Stimulated activated CD4-positive, alpha-beta T cell treated with anti-CD3 and anti-CD28 coated beads, TNF-alpha, amount 100 ng/mL, for 24 hours (primary cell): ENCODE results near the gene KCNQ1OT1.

Experiments used
- DNase-seq, 3 experiments: peaks; one replicate each; pipeline ENCODE4 v3.0.0-alpha.2; 2020; ENCODE audit warnings: low read depth in 3 of 3

Gene KCNQ1OT1

DNA sequence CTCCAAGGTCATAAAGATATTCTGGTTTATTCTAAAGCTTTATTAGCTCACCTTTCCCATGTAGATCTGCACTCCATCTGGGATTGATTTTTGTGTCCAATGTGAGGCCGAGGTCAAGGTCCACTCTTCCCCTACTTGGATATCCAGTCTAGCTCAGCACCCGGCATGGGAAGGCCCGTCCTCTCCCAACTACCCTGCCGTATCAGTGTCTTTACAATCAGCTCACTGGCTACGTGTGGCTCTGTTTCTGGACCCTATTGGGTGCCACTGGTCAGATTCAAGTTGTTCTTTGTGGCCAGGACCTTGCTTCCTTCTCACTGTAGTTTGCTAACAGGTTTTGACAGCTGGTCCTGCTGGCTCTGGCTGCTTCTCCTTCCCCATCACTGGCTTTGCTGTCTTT lies 30.9 kb downstream of the KCNQ1OT1 start:
- no peak for DNase-seq

DNA sequence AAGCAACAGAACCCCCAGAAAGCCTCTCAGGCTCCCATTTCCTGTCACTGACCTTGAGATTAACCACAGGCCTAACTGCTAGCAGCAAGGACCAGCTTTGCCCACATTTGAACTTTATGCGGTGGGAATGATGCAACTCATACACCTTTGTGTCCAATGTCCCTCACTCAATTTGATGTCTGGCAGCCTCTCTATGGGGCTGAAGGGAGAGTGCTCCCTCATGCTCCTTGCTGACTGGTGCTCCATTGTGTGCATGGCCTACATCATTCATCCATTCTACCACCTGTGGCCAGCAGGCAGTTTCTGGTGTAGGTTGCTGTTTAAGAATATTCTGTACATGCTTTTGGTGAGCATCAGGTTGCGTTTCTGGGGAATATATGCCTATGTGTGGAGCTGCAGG lies 31.9 kb downstream of the KCNQ1OT1 start:
- DNase-seq, result no peak

DNA sequence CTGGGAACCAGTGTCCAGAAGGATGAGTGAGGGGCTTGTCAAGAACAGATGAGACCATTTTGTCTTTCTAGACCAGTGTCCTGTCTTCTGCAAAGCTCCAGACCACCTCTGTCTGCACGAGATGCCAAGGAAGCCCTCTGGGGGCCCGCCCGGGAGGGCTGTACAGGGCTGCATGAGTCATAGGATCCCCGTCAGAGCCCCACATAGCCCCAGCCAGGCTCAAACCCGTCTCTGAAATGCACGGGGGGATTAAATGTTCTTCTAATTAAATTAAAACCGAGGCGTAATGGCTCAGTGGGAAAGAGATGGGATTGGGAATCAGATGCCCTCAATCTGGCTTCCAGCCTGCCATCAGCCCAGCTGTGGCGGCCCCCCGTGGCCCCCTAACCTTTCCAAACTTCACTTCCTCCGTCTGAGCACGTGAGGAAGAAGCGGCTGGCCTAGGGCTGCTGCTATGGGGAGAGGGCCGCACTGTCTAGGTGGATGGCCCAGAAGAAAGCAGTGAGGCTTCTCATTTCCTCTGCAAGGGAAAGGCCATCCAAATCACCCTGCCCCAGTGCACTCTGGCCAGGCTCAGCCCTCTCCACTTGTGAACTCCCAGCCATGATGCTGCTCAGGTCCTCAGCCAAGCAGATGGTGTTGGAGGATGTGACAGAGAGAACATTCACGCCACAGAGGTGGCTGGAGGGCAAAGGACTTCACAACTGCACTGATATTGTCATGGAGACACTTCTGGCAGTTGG lies 32.8 kb downstream of the KCNQ1OT1 start:
- no peak for DNase-seq

DNA sequence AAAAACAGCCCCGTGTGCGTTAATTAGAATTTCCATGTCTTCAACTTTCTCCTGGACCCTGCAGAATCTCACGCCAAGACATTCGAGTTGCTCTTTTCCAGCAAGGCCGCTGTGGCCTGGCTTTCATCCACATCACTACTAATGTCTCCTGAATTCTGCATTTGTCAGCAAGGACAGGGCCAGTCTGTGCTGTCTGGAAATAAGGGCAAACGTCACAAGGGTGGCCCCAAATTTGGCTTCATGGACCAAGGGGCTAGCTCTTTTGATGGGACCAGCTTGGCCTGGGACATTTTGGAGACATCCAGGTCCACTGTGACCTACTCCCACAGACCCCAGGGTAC lies 33.4 kb downstream of the KCNQ1OT1 start:
- no peak for DNase-seq

DNA sequence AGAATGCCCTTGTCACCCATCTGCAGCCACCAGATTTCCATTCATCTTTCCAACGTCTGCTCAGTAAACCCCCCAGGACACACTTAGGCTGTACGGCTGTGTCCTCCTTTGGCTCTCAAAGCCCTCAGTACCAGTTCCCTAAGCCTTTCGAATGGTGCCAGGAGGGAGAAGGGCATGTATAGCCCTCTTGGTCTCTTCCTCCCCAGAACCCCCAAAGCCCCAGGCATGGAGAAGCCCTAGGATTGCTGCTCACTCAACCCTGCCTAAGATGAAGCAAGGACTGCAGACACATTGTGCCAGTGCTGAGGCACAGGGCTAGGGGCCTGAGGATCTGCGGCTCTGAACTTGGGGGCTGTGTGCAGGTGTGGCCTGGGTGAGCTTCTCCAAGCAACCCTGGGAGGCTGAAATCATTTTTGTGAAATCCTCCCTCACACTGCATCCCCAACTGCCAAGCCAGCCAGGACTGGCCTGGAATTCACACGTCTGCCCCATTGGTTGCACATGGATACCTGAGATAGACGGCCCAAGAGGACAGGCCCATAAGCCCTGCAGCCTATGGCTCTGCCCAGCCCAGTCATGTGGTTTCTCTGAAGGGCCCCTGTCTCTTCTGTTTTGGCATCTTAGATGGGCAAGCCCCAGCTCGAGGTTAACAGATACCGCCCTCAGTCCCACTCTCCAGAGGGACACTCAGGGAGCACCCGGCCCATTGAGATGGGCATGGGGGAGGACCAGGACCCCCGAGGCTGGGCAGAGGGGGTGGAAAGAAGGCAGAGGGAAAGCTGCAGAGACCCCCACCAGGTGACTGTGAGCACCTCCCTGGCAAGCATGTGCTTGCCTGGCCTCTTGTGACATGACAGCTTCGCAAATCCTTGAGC lies 34.0 kb downstream of the KCNQ1OT1 start:
- no peak for DNase-seq

DNA sequence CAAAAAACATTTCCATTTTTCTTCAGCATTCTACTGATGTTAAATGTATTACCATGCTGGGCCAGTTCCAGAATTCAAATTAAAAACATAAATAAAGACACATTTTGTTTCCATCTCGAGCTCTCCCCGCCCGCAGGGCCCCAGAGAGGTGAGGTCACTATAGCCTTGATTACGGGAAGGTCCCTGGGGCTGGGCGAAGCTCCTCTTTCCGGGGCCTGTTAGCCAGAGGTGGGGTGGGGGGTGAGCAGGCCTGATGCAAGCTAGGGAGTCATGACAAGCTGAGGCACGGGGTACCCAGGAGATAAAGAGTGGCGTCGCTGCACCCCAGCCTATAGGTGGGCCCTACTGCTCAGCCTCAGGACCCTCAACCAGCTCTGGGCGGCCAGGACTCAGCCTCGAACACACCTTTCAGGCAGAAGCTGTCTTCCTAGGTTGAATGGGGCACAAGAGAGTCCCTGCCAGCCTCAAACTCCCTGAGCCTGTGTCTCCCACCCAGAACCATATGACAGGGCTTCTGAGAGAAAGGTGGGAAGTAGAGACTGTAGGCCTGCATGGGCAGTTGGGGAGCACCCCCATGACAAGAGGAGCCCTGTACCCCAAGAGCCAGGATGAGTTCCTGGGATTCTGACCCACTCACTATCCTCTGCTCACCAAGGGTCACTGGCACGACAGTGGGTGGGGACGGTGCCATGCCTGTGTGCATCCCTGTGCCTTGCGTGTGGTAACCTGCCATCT lies 34.8 kb downstream of the KCNQ1OT1 start:
- no peak for DNase-seq

DNA sequence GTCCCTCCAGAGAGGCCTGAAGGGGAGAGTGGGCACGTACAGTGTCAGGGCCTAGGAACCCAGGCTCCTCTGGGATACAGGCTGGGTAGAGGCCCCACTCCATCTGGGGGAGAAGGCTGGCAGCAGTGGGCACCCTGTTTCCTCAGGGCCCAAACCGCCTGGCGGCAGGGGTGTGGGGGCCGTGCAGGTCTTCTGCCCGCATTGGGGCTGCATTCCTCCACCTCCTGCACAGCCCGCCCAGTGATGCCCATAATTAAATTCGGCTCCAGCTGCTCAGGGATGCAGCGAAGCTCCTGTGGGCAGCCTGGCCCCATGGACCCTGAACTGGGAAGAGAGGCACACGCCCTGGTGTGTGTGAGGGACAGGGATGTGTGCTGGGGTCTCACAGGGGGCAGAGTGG lies 35.4 kb downstream of the KCNQ1OT1 start:
- no peak for DNase-seq

DNA sequence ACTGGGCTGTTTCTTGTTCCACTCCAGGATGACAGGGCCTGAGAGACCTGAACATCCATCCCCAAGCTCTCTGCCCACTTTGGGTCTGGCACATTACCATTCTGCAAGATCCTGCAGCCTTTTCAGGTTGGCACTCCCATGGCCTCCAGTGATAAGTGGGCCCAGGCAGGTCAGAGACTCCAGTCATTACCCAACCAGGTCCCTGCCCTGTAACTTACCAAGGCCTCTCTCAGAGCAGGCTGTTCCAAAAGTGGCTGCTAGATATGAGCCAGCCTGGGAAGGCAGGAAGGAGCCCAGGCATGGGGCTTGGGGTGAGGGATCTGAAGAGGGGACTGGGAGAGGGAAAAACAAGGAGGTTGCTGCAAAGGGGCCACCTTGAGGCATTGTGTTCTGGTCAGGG lies 35.9 kb downstream of the KCNQ1OT1 start:
- DNase-seq, result no peak

DNA sequence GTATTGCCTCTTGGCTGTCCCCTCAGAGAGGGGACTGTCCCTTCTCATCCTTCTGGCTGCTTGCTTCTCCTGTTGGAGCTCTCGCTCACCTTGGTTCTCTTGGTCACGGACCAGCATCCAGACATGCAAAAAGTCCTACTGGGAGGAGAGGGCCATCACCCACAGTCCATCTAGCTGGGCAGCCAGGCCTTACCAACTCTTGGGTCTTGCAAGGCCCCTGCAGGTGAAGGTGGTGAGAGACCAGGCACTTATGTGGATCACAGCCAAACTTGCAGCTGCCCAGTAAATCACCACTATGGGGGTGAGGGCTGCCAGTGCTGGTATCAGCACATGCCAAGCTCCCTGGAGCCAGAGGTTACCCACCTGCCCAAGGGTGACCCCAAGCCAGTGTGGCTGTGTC lies 36.3 kb downstream of the KCNQ1OT1 start:
- no peak for DNase-seq

DNA sequence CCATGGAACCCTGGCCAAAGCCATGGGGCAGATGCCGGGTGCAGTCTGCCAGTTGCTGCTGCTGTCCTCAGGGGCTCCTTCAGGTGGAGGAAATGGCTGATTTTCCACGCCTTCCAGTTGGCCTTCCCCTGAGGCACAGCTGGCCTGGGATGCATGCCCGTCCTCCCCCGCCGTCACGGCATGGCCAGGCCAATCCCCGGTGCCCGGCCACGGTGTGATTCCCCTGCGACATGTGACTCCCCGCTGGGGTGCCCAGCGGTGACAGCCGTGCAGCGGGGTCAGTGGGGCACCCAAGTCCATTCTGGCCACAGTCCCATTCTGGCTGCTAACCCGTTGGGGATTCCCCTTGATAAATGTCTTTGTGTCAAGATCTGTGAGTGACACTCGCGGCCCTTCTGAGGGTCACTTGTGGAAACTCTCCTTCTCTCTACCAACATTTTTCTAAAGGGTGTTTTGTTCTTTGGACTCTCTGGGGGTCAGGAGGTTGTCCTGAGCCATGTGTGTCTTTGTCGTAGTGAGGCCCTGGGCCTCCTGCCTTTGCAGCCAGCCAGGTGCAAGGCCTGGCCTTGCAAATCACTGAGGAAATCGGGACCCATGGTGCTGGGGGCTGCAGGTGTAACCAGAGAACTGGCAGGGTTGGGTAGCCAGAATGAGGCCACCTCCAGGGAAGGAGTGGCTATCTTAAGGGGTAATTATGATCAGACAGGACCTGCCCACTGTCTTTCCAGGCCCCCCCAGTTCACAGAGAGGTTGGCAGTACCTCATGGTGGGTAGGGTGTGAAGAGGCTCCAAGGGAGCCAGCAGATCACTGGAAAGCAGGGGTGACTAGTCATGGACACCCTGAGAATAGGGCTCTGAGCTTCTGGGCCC lies 37.1 kb downstream of the KCNQ1OT1 start:
- DNase-seq, result no peak

DNA sequence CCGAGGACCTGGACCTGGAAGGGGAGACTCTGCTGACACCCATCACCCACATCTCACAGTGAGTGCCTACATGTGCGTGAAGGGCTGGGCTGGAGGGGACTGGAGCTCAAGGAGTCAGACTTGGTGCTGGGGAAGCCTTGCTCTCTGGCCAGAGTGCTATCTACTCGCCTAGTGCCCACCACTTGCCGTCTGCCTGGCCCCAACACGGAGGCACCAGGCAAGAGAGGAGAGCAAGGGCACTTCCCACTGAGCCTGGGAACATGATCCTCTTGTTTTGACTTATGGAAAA lies 37.8 kb downstream of the KCNQ1OT1 start:
- DNase-seq, result no peak

DNA sequence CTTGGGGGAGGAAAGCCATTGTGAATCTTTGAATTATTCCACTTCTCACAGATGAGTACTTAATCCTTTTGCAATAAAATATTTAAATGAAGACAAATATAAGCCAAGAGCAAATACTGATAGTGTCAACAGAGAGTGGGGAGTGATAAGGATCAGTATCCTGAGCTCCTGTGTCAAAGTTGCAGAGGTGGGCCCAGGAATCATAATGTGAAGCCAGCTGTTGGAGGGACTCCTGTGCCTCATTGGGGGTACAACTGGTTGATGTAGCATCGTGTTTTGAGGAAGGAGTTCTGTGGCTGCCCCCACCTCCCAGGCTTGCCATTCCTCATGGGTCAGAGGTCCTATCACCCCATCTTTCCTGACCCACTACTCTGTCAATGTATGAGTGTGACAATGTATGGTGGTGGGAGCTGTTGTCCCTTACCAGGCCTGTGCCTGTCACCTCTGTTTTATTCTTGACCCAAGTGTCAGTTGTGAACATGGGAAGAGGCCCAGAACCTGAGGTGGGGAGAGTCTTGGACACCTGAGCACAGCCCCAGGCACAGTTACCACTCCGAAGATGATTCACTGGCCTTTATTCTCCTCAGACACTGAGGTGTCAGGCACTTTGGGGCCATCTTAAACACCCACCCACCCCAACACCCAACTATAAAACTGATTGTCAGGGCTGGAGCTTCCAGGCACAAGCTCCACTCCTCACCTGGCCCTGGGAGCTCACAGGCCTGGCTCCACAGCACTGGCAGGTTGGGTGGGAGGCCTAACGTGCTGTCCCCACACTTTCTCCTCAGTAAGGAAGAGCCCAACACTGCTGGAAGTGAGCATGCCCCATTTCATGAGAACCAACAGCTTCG lies 38.4 kb downstream of the KCNQ1OT1 start:
- no peak for DNase-seq

DNA sequence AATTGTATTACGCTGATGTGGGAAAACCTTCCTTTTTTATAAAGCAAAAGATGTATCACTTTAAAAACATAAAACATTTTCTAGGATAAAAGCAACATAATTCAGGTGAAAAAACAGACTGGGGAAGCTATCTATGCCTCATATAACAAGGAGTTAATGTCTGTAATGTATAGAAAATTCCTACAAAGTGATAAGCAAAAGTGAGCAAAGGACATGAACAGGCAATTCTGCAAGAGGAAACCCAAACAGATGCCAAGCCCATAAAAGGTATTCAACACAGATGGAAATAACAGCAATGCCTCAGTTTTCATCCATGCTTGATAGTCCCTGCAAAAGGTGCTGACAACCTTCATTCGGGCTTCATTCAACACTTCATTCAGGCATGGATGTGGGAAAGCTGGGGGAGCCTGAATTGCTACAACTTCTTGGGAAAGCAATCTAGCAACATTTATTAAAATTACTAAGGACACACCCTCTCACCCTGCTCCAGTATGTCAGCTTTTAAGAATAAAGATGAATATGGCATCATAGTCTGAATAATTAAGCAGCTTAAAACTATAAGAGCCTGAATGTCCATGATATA lies 39.3 kb downstream of the KCNQ1OT1 start:
- no peak for DNase-seq

DNA sequence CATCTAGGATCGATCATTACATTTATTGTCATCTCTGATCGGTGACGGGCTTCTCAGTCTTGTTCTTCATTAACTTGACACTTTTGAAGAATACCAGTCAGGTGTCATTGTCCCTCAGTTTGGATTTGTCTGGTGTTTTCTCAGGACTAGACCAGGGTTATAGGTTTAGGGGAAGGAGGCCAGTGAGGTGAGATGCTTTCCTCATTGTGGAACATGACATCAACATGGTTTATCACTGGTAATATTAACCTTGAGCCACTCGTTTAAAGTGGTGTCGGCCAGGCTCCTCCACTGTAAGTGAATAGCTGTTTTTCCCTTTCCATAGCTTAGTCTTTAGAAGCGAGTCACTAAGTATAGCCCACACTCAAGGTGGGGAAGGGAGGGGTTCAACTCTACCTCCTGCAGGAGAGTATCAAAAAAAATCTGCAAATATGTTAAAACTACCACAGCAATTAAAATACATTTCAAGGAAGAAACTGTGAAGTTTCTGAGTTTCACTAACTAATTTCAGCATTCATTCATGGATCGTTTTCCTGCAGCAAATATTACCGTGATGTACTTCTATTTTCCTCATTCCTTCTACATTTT lies 42.0 kb downstream of the KCNQ1OT1 start:
- no peak for DNase-seq

DNA sequence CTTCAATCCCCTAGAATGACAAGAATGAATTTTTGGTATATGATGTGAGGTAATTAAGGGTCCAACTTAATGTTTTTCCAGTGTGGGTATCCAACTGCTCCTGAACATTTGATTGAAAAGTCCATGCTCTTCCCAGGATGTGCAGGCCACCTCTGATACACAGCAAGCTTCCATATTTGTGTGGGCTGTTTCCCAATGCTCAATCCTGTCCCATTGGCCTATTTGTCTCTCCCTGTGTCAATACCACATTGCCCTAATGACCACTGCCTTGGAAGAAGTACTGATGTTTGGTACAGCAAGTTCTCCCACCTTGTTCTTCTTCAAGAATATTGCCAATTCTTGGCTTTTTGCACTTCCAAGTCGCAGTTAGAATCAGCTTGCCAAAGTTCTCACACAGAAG lies 42.9 kb downstream of the KCNQ1OT1 start:
- no peak for DNase-seq

DNA sequence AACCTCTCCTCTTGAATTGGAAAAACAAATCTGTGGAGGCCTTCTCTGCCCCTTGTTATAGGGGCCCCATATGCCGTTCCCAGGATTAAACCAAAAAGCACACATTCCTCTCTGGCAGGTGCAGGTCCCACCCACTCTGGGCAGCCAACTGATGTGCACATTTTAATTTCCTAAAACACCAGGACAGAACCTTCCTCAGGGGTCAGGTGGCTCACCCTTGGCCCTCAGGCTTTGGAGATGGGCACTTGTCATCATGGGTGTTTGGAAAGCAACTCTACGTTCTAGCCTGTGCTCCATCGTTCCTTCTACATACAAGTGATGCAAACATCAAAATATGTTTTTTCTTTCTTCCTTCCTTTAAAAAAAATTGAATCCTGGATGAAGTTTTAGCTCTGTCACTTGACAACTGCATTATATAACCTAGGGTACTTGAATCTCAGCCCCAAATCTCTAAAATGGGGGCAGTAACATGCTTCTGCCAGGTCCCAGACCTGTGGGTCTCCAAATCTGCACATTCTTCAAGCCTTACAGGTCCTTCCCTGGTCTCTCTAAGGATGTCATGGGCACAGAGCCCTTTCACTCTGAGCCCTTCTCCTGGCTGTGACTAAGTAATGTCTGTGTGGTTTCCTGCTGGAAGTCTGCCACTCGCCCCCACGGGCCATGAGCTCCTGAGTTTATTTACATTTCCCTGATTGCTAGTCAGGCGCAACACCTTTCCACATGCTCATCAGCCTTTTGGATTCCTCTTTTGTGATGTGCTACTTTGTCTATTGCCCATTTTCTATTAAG lies 43.8 kb downstream of the KCNQ1OT1 start:
- no peak for DNase-seq

DNA sequence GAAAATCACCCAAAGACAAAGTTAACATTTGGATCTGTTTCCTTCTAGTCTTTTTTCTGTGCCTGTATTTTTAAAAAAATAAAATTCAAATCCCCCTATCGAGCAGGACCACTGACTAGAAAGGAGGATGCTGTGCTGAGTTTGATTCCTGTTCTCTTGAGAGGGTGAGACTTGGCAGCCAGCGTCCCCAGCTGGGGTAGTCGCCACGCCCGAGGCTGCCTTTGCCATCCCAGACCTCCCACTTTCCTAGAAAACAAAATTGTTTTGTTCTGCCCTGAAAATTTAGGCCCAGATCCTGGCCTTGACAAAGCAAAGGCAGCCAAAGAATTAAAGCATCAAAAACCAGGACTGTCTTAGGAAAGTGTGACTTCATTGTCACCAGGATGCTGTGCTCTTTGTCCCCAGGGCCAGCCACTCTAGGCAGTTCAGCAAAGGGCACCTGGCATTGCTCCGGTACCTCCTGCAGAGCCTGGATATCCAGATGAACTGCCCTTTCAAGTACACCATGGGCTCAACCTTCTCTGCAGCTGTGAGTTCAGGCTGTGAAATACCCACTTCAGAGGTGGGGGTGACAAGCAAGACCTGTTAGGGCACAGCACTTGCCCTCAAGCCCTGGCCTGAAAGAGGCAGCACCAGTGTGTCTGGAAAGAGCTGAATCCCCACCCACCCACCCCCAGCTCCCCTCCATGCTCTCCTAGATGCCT lies 44.6 kb downstream of the KCNQ1OT1 start:
- DNase-seq, result no peak

DNA sequence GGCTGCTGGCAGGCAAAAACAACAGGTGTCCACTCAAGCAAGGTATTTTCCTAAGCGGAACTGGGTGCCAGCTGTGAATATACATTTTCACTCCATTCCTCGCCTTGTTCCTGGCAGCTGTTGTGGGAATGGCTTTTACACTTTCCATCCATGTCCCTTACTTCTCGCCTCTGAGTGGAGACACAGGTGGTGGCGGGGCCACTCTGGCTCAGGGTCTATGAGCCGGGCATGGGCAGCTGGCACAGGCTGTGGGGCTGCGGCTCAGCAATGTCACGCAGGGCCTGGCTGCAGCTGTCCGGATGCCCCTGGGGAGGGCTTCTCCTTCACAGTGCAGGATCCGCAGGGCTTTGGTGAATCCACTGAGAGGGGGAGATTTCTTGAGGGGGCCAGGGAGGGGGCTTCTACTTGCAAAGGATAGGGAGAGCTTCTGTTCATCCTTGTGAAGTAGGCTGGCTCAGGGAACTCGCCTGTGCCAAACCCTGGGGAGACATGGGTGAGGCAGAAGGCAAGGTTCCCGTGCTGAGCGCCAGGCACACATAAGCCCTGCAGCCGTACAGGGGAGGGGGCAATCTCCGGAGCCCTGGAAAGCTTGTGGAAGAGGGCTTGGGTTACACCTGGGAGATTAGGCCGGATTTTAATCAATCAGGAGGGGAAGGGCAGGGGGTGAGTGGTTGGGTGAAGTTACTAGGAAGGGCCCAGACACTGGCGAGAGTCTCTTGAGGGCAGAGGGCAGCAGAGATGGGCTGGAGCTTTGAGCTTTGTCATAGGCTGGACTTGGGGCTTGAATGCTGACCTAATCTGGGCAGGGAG lies 45.7 kb downstream of the KCNQ1OT1 start:
- no peak for DNase-seq
